Activated CD4-positive, alpha-beta T cell treated with anti-CD3 and anti-CD28 coated beads, Interleukin-2, amount 50 U/mL, for 24 hours (primary cell): ENCODE results near the gene CKS1B.
A peak's percentile ranks its signal among the peaks of the same experiment; 100 is the strongest.

Experiments
- DNase-seq, 2 donors: peaks; one replicate each; pipeline ENCODE4 v3.0.0-alpha.2; 2020; ENCODE audit warnings: low read depth in 1 of 2, low spot score in 1 of 2

CKS1B gene

DNA sequence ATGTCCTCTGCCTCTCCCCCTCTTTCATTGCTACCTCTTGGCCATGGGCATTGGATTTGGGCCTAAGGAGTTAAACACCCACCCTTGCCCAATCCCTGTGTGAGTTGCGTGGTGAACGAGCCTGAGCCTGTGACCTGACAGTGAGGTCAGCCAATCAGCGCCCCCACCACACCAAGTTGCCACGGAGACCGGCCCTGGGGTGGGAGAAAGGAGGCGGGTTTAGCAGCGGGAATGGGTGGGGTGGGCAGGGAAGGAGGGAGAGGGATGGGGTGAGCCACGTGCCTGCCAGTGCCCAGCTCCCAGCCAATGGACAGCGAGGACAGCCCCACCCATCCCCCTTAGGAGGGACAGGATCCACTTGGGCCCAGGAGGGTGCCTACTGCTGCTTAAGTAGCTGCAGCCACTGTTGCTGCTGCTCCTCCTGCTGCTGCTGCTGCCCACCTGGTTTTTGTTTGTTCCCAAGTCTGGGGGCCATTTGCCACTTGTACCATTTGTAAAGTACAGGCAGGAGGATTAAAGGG lies 37.6 kb downstream of the CKS1B start:
- DNase-seq = no peak

DNA sequence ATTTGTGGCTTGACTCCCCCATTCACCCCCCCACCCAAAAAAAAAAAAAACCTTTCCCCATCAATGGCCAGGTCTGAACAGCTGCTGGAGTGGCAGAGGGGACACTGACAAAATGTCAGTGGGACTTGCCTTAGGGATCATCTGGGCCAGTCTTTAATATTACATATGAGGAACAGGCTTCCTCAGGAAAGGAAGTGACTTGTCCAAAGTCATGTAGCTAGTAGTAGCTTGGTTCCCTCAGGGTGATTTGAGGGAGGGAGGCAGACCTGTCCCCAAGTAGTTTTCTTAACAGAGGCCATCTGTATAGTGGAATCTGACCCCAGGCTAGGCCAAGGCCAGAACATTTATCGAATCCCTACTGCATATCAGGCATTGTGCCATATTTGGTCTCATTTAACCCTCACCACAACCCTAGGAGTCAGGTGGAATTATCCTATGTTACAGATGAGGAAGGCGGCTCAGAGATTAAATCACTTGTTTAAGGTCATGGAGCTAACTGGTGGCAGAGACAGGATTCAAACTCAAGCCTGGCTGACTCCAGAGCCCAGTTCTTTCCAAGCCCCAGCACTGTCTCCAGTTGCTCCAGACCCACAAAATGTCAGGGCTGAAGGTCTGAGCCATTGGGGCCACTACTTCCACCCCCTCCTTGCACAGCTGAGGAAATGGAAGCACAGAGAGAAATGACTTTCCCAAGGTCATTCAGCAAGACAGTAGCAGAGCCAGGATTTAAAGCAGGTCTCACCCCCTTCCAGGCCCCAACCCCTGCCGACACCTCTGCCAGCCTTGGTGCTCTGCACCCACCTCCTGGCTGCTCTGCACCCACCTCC lies 38.5 kb downstream of the CKS1B start:
- DNase-seq = no peak

DNA sequence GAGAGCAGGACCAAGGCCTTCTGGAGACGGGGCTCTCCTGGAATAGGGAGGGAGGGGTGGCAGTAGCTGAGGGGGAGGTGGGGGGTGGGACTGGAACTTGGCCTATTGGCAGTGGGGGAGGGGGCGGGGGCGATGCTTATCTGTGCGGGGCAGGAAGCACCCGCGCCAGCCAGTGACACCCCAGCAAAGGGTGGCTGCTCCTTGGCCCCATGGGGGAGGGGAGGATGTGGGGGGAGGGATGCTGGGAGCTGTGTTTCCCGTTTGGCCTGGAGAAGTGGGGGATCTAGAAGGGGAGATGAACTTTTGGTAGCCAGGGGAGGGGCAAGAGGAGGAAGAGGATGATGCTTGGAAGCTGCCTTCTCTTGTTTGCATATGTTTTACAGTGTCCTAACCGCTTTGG lies 39.2 kb downstream of the CKS1B start:
- DNase-seq = no peak

DNA sequence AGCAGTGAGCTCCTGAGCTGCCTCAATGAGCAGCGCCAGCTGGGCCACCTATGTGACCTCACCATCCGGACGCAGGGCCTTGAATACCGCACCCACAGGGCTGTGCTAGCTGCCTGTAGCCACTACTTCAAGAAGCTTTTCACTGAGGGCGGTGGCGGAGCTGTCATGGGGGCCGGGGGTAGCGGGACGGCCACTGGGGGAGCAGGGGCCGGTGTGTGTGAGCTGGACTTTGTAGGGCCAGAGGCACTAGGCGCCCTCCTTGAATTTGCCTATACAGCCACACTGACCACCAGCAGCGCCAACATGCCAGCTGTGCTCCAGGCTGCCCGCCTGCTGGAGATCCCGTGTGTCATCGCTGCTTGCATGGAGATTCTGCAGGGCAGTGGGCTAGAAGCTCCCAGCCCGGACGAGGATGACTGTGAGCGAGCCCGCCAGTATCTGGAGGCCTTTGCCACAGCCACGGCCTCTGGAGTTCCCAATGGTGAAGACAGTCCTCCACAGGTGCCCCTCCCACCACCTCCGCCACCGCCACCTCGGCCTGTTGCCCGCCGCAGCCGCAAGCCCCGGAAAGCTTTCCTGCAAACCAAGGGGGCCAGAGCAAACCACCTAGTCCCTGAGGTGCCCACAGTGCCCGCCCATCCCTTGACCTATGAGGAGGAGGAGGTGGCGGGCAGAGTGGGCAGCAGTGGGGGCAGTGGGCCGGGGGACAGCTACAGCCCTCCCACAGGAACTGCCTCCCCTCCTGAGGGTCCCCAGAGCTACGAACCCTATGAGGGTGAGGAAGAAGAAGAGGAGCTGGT lies 40.4 kb downstream of the CKS1B start:
- DNase-seq = no peak

DNA sequence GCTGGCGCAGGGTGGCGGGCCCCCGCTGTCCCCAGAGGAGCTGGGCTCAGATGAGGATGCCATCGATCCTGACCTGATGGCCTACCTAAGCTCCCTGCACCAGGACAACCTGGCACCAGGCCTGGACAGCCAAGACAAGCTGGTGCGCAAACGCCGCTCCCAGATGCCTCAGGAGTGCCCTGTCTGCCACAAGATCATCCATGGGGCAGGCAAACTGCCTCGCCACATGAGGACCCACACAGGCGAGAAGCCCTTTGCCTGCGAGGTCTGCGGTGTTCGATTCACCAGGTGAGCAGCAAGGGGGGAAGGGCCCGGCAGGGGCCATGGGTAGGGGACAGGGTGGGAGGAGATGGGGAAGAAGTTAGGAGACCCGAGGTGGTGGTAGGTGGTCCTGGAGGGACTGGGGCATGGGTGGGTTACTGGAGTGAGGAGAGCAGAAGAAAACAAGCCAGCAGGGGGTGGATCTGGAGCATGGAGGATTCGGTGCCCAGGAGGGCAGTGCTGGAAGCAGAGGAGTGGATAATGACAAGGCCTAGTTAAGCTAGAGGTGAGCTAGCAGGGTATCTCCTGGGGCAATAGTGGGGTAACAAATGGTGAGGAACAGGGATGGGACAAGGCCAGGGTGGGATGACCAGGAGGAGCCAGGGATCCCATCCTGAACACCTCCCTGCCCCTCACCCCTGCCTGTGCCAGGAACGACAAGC lies 41.2 kb downstream of the CKS1B start:
- no peak for DNase-seq

DNA sequence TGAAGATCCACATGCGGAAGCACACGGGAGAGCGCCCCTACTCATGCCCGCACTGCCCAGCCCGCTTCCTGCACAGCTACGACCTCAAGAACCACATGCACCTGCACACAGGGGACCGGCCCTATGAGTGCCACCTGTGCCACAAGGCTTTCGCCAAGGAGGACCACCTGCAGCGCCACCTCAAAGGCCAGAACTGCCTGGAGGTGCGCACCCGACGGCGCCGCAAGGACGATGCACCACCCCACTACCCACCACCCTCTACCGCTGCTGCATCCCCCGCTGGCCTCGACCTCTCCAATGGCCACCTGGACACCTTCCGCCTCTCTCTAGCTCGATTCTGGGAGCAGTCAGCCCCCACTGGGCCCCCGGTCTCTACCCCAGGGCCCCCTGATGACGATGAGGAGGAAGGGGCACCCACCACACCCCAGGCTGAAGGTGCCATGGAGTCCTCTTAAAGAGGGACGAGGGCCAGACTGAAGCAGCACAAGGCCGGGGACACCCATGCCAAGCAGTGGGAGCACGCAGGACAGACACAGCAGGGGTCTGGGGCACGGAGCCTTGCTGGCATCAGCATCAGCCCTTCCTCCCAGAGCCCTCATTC lies 41.9 kb downstream of the CKS1B start:
- DNase-seq = no peak

DNA sequence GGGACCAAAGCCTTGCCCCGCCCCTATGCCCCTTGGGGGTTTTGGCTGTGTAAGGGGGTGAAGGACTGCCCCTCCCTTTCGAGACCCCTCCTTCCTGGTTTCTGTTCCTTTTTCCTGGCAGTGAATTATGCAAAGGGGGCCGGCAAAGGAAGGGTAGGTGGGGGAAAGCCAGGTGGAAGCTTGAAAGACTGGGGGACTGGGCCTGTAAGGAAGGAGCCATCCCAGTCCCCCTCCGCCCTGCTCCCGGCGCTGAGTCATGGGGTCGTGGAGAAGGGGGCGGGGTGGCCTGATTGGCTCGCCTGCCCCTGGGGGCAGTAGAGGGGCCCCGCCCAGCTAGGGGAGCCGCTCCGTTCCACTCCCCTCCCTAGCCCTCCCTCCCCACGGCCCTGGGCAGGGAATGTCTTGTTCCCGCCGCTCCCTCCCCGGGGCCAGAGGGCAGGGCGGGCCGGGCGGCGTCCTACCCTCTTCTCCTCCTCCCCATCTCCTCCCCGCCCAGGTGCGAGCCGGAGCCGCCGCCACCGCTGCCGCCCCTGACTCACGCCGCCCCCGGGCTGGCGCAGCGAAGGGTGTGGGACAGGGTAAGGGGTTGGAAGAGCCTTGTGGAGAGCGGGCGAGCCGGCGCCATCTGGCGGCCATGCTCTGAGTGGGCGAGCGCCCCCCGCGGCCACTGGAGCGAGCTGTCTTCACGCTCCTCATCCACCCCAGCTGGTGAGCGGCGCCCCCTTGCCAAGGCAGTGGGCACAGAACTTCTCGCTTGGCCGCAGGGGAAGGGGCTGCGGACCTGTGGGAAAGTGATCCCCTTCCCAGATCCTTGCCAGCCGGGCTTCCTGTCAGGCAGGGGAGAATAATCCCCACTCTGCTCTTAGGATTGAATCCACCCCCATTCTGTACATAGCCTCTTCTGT lies 42.8 kb downstream of the CKS1B start:
- peak; percentile 83 to 86 for DNase-seq

DNA sequence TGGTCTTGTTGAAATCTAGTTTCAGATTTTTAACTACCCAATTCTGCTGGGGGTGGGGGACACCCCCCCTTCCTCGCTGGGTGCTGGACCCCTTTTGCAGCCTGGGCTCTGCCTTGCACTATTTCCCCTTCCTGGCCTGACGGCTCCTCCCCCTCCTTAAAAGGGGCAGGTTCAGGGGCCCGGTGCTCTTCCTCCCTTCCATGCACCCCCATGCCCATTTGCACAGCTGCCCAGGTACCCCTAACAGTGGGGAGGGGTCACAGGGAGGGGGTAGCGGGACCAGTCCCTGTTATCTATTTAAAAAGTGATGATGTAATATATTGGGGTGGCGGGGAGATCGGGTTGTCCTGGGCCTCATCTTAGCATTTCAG lies 43.5 kb downstream of the CKS1B start:
- no peak for DNase-seq

DNA sequence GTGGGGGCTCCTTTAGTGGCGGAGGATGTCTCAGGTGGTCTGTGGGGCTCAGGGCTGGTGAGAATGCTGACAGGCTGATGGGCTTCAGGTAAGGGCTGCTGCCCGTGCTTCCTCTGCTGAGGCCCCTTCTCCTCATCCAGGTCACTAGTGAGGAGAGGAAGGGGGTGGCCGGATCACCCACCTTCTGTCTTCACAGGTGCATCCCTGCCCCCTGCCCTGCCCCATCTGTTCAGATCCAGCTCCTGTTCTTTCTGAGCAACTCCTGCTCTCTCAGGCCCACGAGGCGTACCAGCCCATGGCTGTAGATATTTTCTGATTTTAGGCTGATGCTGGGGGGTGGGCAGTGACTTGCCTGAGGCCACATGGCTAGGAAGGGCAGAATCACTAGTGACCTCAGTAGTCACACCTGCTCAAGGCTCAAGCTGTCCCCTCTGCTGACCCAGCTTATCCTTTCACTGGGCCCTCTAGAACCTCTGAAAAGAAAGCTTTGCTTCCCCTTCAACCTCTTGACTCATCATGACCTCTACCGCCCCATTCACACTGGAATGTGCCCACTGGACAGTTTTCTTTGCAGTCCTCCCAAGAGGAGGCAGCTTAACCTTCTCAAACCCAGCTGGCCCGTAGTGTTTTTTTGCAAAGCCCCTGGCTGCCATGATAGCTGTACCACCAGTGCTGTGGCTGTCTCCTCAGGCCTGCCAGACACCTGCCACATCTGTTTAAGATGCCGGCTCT lies 44.3 kb downstream of the CKS1B start:
- no peak for DNase-seq

DNA sequence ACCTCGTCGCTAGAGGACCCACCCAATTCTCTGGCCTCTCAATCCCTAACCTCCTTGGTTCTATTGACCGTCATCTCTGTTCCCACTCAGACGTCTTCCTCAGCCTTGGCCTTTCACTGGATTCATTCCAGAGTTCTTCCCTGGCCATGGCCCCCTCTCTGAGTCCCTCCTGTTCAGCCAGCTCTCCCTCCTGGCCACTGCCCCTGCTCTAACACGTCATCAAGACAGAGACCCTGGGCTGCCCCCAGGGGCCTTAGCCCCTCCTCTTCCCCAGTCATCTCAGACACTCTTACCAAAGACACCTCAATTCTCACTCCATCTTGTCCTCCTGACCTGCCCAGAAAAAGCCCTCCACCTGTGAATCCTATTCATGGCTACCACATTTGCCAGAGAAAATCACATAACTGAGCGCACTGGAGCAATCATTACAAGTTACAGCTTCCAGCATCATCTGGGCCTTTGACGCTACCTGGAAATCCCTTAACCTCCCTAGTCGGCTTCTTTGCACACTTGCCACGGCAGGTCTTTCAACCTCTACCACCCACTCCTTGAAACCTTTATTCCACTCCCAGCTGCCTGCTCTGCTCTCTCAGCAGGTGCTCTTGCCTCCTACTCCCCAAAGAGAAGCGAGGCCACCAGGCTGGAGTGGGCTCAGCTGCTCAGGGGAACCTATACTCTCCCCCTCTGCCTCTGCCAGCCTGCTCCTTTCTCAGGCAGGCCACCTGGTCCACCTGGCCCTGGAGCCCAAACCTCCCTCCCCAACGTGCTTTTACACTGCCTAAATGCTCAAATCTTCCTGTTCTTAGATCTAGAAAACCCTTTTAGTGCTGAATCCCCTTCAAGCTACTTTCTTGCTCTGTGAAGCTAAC lies 45.1 kb downstream of the CKS1B start:
- no peak for DNase-seq

DNA sequence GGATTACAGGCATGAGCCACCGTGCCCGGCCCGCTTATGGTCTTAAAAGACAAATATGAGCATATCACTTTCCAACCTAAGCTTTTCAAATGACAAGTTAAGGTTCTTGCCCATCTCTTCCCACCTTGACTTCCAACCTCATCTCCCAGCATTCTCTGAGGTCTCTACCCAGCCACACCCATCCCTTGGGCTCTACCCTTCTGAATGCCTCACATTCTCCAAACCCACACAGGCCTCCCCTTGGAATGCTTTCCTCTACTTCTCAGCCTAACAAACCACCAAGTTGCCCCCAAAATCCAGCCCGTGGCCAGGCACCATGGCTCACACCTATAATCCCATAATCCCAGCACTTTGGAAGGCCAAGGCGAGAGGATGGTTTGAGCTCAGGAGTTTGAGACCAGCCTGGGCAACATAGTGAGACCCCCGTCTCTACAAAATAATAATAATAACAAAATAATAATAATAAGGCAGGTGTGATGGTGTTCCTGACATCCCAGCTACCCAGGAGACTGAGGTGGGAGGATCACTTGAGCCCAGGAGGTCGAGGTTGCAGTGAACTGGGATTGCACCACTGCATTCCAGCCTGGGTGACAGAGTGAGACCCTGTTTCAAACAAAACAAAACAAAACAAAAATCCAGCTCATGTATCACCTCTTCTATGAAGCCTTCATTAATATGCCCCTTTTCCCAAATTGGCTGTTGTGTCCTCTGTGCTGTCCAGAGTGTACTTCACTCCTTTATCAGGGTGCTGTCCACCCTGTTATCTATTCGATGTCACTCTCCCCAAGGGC lies 47.9 kb downstream of the CKS1B start:
- DNase-seq = no peak

DNA sequence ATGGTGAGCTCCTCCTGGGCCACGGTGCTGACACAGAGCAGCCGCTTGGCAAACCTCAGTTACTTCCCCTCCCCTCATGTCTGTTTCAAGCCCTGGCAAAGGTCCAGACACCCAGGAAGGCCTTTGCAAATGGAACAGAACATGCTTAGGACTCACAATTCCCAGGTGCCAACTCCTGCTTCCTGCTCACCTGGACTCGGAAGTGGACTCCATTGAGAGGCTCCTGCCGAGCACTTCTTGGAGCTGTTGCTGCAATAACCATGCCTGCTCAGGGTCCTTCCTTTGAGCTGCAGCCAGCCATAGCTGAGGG lies 48.4 kb downstream of the CKS1B start:
- no peak for DNase-seq

DNA sequence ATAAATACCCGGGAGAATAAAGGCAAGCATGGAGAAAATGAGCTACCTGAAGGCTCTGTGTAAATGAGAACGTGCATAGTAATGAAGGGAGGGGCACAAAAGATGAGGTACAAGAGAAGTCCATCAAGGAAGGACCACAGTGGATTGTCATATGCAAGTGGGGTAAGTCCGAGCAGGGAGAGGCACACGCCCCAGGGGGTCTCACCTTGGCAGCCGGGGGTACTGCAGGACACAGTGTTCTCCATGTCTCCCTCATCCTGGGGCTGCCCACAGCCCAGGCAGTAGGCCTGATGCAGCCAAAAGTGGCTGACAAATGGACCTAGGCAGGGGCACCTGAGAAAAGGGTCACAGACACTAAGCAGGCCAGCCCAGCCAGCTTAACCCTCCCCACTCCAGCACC lies 49.1 kb downstream of the CKS1B start:
- DNase-seq = no peak

DNA sequence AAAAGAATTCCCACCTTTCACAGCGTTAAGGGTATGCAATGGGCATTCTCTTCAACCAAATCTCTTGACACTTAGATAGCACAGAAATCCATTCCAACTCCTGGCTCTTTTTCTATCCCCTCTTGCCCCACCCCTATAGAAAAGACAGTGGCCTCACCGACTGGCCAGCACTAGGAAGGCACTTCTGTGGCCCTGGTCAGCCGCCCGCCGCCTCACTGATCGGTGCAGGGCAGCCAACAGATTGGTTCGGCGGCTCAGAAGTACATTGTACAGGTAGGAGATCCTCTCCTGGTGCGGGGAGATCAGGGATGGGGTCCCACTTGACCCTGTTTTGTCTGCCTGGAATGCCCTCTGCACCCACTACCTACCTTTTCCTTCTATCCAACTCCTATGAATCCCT lies 49.8 kb downstream of the CKS1B start:
- DNase-seq = no peak

DNA sequence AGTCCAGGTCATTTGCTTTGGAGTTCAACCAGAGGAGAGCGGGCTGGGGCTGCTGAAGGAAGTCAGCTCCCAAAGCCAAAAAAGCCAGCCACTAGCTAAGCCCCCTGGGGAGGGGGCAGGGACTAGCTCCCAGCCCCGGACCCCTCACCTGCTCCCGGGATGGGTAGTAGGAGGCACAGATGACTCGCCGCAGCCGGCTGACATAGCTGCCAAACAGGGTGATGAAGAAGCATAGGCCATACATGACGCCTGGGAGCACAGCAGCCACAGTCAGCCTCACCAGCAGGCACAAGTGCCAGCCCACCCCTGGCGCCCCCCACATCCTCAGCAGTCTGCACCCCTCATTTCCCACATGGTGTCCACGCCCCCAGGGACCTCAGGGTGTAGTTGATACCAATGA lies 51.7 kb downstream of the CKS1B start:
- no peak for DNase-seq

DNA sequence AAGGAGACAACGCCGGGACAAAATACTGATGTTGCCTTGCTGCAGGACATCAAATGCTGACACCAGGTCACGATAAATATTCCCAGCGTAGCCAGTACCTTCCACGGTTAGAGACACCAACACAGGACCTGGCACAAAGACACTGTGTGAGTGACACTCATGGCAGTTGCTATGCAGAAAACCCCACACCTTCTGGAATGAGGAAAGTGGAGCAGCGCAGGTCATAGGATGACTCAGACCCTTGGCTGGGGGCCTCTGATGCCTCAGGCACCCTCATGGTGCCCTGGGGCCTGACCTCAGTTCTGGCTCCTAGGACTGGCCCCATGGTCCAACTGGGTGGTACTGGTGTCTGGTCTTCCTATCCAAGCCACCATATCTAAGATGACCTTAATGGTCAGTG lies 52.1 kb downstream of the CKS1B start:
- DNase-seq = no peak
